ENCODE measurements around the gene PDLIM3. TPM values are rescaled to one million over a fixed set of nuclear protein-coding genes. Genes with fewer than 3 reads are reported as not detected.
"Not testable (repeated sequence)": the region's sequence is repeated elsewhere in the genome, so short reads cannot be mapped to it uniquely, and the experiment has no call there.

PDLIM3 gene
- polyA plus RNA-seq, 4 donors, result 3.7 to 15.3 (median 6.4) TPM

- DNase-seq (ENCODE audit: low read depth in 4 of 4, low spot score in 3 of 4), result no peak
Observed at GRCh38 chr4:185554365-185555126, 19.2 kb upstream of the PDLIM3 start.

GRCh38 chr4:185552254-185552653 is 16.9 kb upstream of the PDLIM3 start:
- no peak for DNase-seq (ENCODE audit: low read depth in 4 of 4, low spot score in 3 of 4)

- no peak for DNase-seq (ENCODE audit: low read depth in 4 of 4, low spot score in 3 of 4)
Observed at GRCh38 chr4:185550933-185551332, 15.6 kb upstream of the PDLIM3 start.

- DNase-seq (ENCODE audit: low read depth in 4 of 4, low spot score in 3 of 4), result no peak
Observed at GRCh38 chr4:185549095-185549639, 13.9 kb upstream of the PDLIM3 start.

GRCh38 chr4:185548587-185548986 is 13.3 kb upstream of the PDLIM3 start:
- no peak for DNase-seq (ENCODE audit: low read depth in 4 of 4, low spot score in 3 of 4)

GRCh38 chr4:185546335-185546734 is 11.0 kb upstream of the PDLIM3 start:
- no peak for DNase-seq (ENCODE audit: low read depth in 4 of 4, low spot score in 3 of 4)

GRCh38 chr4:185542626-185543315 is 7.5 kb upstream of the PDLIM3 start:
- DNase-seq (ENCODE audit: low read depth in 4 of 4, low spot score in 3 of 4), result peak in 3 of 4 donors; percentile 59 to 75 (median 63)

- DNase-seq (ENCODE audit: low read depth in 4 of 4, low spot score in 3 of 4), result no peak
Observed at GRCh38 chr4:185541251-185541727, 6.0 kb upstream of the PDLIM3 start.

- no peak for DNase-seq (ENCODE audit: low read depth in 4 of 4, low spot score in 3 of 4)
Observed at GRCh38 chr4:185540487-185541120, 5.3 kb upstream of the PDLIM3 start.

GRCh38 chr4:185540040-185540439 is 4.7 kb upstream of the PDLIM3 start:
- DNase-seq (ENCODE audit: low read depth in 4 of 4, low spot score in 3 of 4), result no peak

- no peak for DNase-seq (ENCODE audit: low read depth in 4 of 4, low spot score in 3 of 4)
Observed at GRCh38 chr4:185538806-185539205, 3.5 kb upstream of the PDLIM3 start.

- no peak for DNase-seq (ENCODE audit: low read depth in 4 of 4, low spot score in 3 of 4)
Observed at GRCh38 chr4:185536411-185536709, 1.1 kb upstream of the PDLIM3 start.

- no peak for DNase-seq (ENCODE audit: low read depth in 4 of 4, low spot score in 3 of 4)
Observed at GRCh38 chr4:185535612-185536410, 504 bp upstream of the PDLIM3 start.

GRCh38 chr4:185534511-185534865 is 819 bp downstream of the PDLIM3 start:
- DNase-seq (ENCODE audit: low read depth in 4 of 4, low spot score in 3 of 4), result no peak

- DNase-seq (ENCODE audit: low read depth in 4 of 4, low spot score in 3 of 4), result no peak
Observed at GRCh38 chr4:185532795-185533324, 2.4 kb downstream of the PDLIM3 start.

GRCh38 chr4:185532293-185532692 is 3.0 kb downstream of the PDLIM3 start:
- no peak for DNase-seq (ENCODE audit: low read depth in 4 of 4, low spot score in 3 of 4)

- not testable (repeated sequence) for DNase-seq (ENCODE audit: low read depth in 4 of 4, low spot score in 3 of 4)
Observed at GRCh38 chr4:185531654-185532053, 3.7 kb downstream of the PDLIM3 start.

GRCh38 chr4:185529413-185529812 is 5.9 kb downstream of the PDLIM3 start:
- DNase-seq (ENCODE audit: low read depth in 4 of 4, low spot score in 3 of 4), result no peak

GRCh38 chr4:185524888-185525863 is 10.1 kb downstream of the PDLIM3 start:
- no peak for DNase-seq (ENCODE audit: low read depth in 4 of 4, low spot score in 3 of 4)

All from left renal pelvis (tissue), 4 donors.